Gastroesophageal sphincter (tissue), 4 donors: Measurements from ENCODE around the gene PPM1J. TPM values are rescaled to one million over a fixed set of nuclear protein-coding genes. Genes with fewer than 3 reads are reported as not detected.

Source experiments
- ATAC-seq: fragments of 150-250 bp; one replicate; pipeline ENCODE4 v1.9.1; 2016; ENCODE audit warnings: mild to moderate bottlenecking, moderate library complexity
- H3K27ac ChIP-seq, 4 donors: fragments of 200-600 bp; sonication (generic) in 3 of 4; 1 replicate in 3 of 4; 2 replicates in 1 of 4; pipeline ENCODE4 v1.5.1; 2016 to 2019
- H3K27me3 ChIP-seq: fragments of 200-600 bp; sonication (generic); one replicate; pipeline ENCODE4 v1.5.1; 2019
- H3K36me3 ChIP-seq, 2 donors: fragments of 200-600 bp; sonication (generic); one replicate each; pipeline ENCODE4 v1.5.1; 2019; ENCODE audit warnings: control low read depth in 1 of 2
- H3K4me1 ChIP-seq, 3 donors: fragments of 200-600 bp; sonication (generic); 1 replicate in 2 of 3; 2 replicates in 1 of 3; pipeline ENCODE4 v1.5.1; 2016 to 2019; ENCODE audit warnings: control low read depth in 2 of 3
- H3K4me3 ChIP-seq, 2 donors: fragments of 200-600 bp; sonication (generic); one replicate each; pipeline ENCODE4 v1.5.1; 2019; ENCODE audit warnings: mild to moderate bottlenecking in 1 of 2, moderate library complexity in 1 of 2
- H3K9me3 ChIP-seq, 3 donors: fragments of 200-600 bp; sonication (generic); one replicate each; pipeline ENCODE4 v1.5.1; 2017 to 2019; ENCODE audit warnings: control low read depth in 2 of 3
- CTCF ChIP-seq, 4 experiments: fragments of 200-600 bp in 2 of 4; fragments of 450-650 bp in 2 of 4; sonication (generic) in 1 of 4; IDR thresholded peaks; one replicate each; pipeline ENCODE4 v1.5.1; 2017 to 2019; ENCODE audit warnings: antibody characterized with exemption in 4 of 4, mild to moderate bottlenecking in 2 of 4, moderate library complexity in 2 of 4
- EP300 ChIP-seq: sonication (generic); formaldehyde crosslinking; IDR thresholded peaks from one replicate; pipeline ENCODE4 v1.6.1; 2017; ENCODE audit warnings: antibody characterized with exemption, mild to moderate bottlenecking
- POLR2A ChIP-seq, 2 donors: fragments of 450-650 bp; IDR thresholded peaks; one replicate each; pipeline ENCODE4 v1.6.1; 2017; ENCODE audit warnings: antibody characterized with exemption in 2 of 2, mild to moderate bottlenecking in 2 of 2, moderate library complexity in 1 of 2
- POLR2AphosphoS5 ChIP-seq: sonication (generic); formaldehyde crosslinking; IDR thresholded peaks from one replicate; pipeline ENCODE4 v1.6.1; 2017; ENCODE audit warnings: antibody characterized with exemption
- WGBS, 2 donors: methylation state at CpG; one replicate each; pipeline ENCODE4 v1.1.5; 2018; ENCODE audit warnings: low coverage in 1 of 2; 5-methylcytosine and 5-hydroxymethylcytosine counted together
- total RNA-seq, 4 donors: library from RNA; depleted of rRNA; stranded (reverse); fragments of >200 nt; gene quantifications; one replicate each; pipeline ENCODE4 v1.1.0, GENCODE V29; 2016

The PPM1J gene
- total RNA-seq, 4 donors from 2014 or later: 0.35 to 2.8 (median 1.7) TPM

GRCh38 chr1:112711670-112712069 is 3.5 kb downstream of the PPM1J start:
- H3K27ac ChIP-seq: no peak overlapping the region
- 80 to 83% methylated on average over 7 to 8 of the region's 11 CpGs for WGBS, 2 donors
- H3K4me3 ChIP-seq: no peak overlapping the region
- TF ChIP-seq CTCF (IDR thresholded peaks at IDR 0.05): no peak
- no peak for TF ChIP-seq POLR2AphosphoS5
- no peak for TF ChIP-seq POLR2A (IDR thresholded peaks at IDR 0.05)
- no peak for TF ChIP-seq EP300
- no peaks in the 10 kb centered on the region for H3K36me3 ChIP-seq
- no peaks in the 10 kb centered on the region for H3K9me3 ChIP-seq
- peaks cover 0 to 39% (median 17%) of the 10 kb centered on the region in 3 donors for H3K4me1 ChIP-seq
- no peaks in the 10 kb centered on the region for H3K27me3 ChIP-seq
- no peak for ATAC-seq

DNA sequence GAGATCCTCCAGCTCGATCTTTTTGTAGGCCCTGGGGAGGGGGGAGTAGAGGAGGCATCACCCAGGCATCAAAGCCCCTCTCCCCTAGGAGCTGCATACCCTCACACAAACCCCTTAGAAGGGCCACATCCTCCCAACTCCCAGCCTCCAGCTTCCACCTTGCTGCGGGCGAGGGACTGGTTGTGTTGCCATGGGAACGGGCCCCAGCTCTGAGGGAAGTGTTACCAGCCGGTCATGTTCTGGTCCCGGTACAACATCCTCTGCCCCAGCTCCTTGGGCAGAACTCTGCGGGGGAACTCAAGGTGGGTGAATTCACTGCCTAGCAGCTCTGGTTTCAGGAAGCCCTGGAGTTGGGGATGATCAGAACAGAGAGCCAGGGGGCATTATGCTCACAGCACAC is 4.1 kb downstream of the PPM1J start:
- TF ChIP-seq EP300 (no peak), POLR2AphosphoS5 (no peak), POLR2A (IDR thresholded peaks at IDR 0.05) (no peak), CTCF (IDR thresholded peaks at IDR 0.05) (no peak)
- WGBS, 2 donors: 45% methylated on average over 2 of the region's 7 CpGs; no CpG with 5 or more reads in 1 of the 2 donors
- no peak for ATAC-seq

GRCh38 chr1:112710586-112710985 is 4.5 kb downstream of the PPM1J start:
- H3K27me3 ChIP-seq: no peaks in the 10 kb centered on the region
- WGBS, 2 donors: 83 to 93% methylated on average over 2 to 3 of the region's 3 CpGs
- H3K36me3 ChIP-seq: no peaks in the 10 kb centered on the region
- peaks cover 0 to 36% (median 12%) of the 10 kb centered on the region in 3 donors for H3K4me1 ChIP-seq
- no peak overlapping the region for H3K4me3 ChIP-seq
- TF ChIP-seq CTCF (IDR thresholded peaks at IDR 0.05): no peak
- no peak for TF ChIP-seq EP300
- no peak for TF ChIP-seq POLR2A (IDR thresholded peaks at IDR 0.05)
- no peak for TF ChIP-seq POLR2AphosphoS5
- H3K9me3 ChIP-seq: no peaks in the 10 kb centered on the region
- H3K27ac ChIP-seq: no peak overlapping the region
- ATAC-seq: no peak

More for the DNA sequence above, 4.1 kb downstream of the PPM1J start:
- Histone ChIP-seq H3K4me3 (no peak overlapping the region), H3K36me3 (no peaks in the 10 kb centered on the region), H3K9me3 (no peaks in the 10 kb centered on the region), H3K27ac (no peak overlapping the region), H3K4me1 (peaks cover 0 to 36% (median 15%) of the 10 kb centered on the region in 3 donors), H3K27me3 (no peaks in the 10 kb centered on the region)

- 84% methylated on average over 3 of the region's 7 CpGs; no CpG with 5 or more reads in 1 of the 2 donors for WGBS, 2 donors
- Histone ChIP-seq H3K27me3 (no peaks in the 10 kb centered on the region), H3K9me3 (no peaks in the 10 kb centered on the region), H3K27ac (no peak overlapping the region), H3K4me1 (peaks cover 0 to 37% (median 13%) of the 10 kb centered on the region in 3 donors), H3K36me3 (no peaks in the 10 kb centered on the region), H3K4me3 (no peak overlapping the region)
- TF ChIP-seq POLR2AphosphoS5: no peak
- TF ChIP-seq POLR2A (IDR thresholded peaks at IDR 0.05): no peak
- TF ChIP-seq EP300: no peak
- TF ChIP-seq CTCF (IDR thresholded peaks at IDR 0.05): no peak
- ATAC-seq: no peak
These were observed 5.0 kb downstream of the PPM1J start for GRCh38 chr1:112710159-112710558.

- peak overlapping the region in 2 of 4 donors; percentile 96 to 100 for H3K27ac ChIP-seq
- no peaks in the 10 kb centered on the region for H3K9me3 ChIP-seq
- no peaks in the 10 kb centered on the region for H3K27me3 ChIP-seq
- no peak overlapping the region for H3K4me3 ChIP-seq
- H3K4me1 ChIP-seq: peaks cover 0 to 37% (median 16%) of the 10 kb centered on the region in 3 donors
- H3K36me3 ChIP-seq: peaks cover 0 to 3% of the 10 kb centered on the region in 2 donors
- ATAC-seq: no peak
- TF ChIP-seq POLR2A (IDR thresholded peaks at IDR 0.05) (no peak), CTCF (IDR thresholded peaks at IDR 0.05) (no peak), EP300 (no peak), POLR2AphosphoS5 (no peak)
- 90 to 97% methylated on average over 3 of the region's 3 CpGs for WGBS, 2 donors
These were observed 6.6 kb downstream of the PPM1J start for GRCh38 chr1:112708489-112708888.
